Hematopoietic multipotent progenitor cell treated with erythropoietin and hydrocortisone succinate and interleukin-3 and kit ligand, for 6 days (in vitro differentiated cells): ENCODE measurements around the gene CBLB.

Source experiments
- DNase-seq: peaks from one replicate; pipeline ENCODE4 v3.0.0-alpha.2; 2015

CBLB gene

GRCh38 chr3:105678017-105678416 lies 190.8 kb downstream of the CBLB start:
- DNase-seq, result no peak

GRCh38 chr3:105676621-105677300 lies 192.1 kb downstream of the CBLB start:
- no peak for DNase-seq

GRCh38 chr3:105674437-105675065 lies 194.3 kb downstream of the CBLB start:
- no peak for DNase-seq

- no peak for DNase-seq
Measured at GRCh38 chr3:105672996-105673395, 195.8 kb downstream of the CBLB start.

- DNase-seq, result no peak
Measured at GRCh38 chr3:105662306-105662705, 206.5 kb downstream of the CBLB start.

GRCh38 chr3:105661461-105661860 lies 207.4 kb downstream of the CBLB start:
- no peak for DNase-seq

- no peak for DNase-seq
Measured at GRCh38 chr3:105656651-105657504, 211.9 kb downstream of the CBLB start.

GRCh38 chr3:105653868-105654267 lies 214.9 kb downstream of the CBLB start:
- no peak for DNase-seq

- DNase-seq, result no peak
Measured at GRCh38 chr3:105653166-105653565, 215.6 kb downstream of the CBLB start.

GRCh38 chr3:105649480-105649879 lies 219.3 kb downstream of the CBLB start:
- peak; percentile 28 for DNase-seq

- peak; percentile 5 for DNase-seq
Measured at GRCh38 chr3:105647047-105647446, 221.8 kb downstream of the CBLB start.

GRCh38 chr3:105639131-105639530 lies 229.7 kb downstream of the CBLB start:
- DNase-seq, result no peak

GRCh38 chr3:105634708-105635107 lies 234.1 kb downstream of the CBLB start:
- DNase-seq, result no peak

- no peak for DNase-seq
Measured at GRCh38 chr3:105629718-105630117, 239.1 kb downstream of the CBLB start.

- no peak for DNase-seq
Measured at GRCh38 chr3:105626739-105627138, 242.1 kb downstream of the CBLB start.

- no peak for DNase-seq
Measured at GRCh38 chr3:105622169-105622568, 246.6 kb downstream of the CBLB start.

- no peak for DNase-seq
Measured at GRCh38 chr3:105620236-105620635, 248.6 kb downstream of the CBLB start.

GRCh38 chr3:105619651-105620050 lies 249.2 kb downstream of the CBLB start:
- DNase-seq, result no peak

- DNase-seq, result no peak
Measured at GRCh38 chr3:105618556-105618955, 250.3 kb downstream of the CBLB start.

GRCh38 chr3:105616374-105617121 lies 252.3 kb downstream of the CBLB start:
- DNase-seq, result no peak

GRCh38 chr3:105615814-105616213 lies 253.0 kb downstream of the CBLB start:
- no peak for DNase-seq

- DNase-seq, result peak; percentile 72
Measured at GRCh38 chr3:105614288-105615030, 254.4 kb downstream of the CBLB start.
